Activated CD4-positive, alpha-beta memory T cell treated with anti-CD3 and anti-CD28 coated beads for 36 hours (primary cell): ENCODE results near the gene CHAD. TPM values are rescaled to one million over a fixed set of nuclear protein-coding genes. Genes with fewer than 3 reads are reported as not detected.

Source experiments
- CTCF ChIA-PET: fragments of 350-600 bp; sonication (Branson Sonifier 250); formaldehyde crosslinking; loops from one replicate; lab custom pipeline; 2021; ENCODE audit warnings: antibody characterized with exemption, inconsistent platforms; lab: Charles Lee
- POLR2A ChIA-PET: fragments of 350-600 bp; sonication (Branson Sonifier 250); formaldehyde crosslinking; loops from one replicate; lab custom pipeline; 2021; ENCODE audit warnings: antibody characterized with exemption; lab: Charles Lee
- DNase-seq: peaks from one replicate; pipeline ENCODE4 v3.0.0-alpha.2; 2020
- H3K27ac Mint-ChIP-seq: one replicate; pipeline ENCODE4 v1.8.0; 2021; ENCODE audit warnings: mixed read lengths
- H3K27me3 Mint-ChIP-seq: one replicate; pipeline ENCODE4 v1.8.0; 2021; ENCODE audit warnings: mixed read lengths
- H3K36me3 Mint-ChIP-seq: one replicate; pipeline ENCODE4 v1.8.0; 2021; ENCODE audit warnings: mixed read lengths
- H3K4me1 Mint-ChIP-seq: one replicate; pipeline ENCODE4 v1.8.0; 2021; ENCODE audit warnings: low read depth, mixed read lengths
- H3K4me3 Mint-ChIP-seq: one replicate; pipeline ENCODE4 v1.8.0; 2021; ENCODE audit warnings: mild to moderate bottlenecking, mixed read lengths
- H3K9me3 Mint-ChIP-seq: one replicate; pipeline ENCODE4 v1.8.0; 2021; ENCODE audit warnings: mixed read lengths
- intact Hi-C: fragments of 100-400 bp; cut with micrococcal nuclease; formaldehyde crosslinking; loops from one replicate; pipeline ENCODE4 v1.15.1; 2023
- total RNA-seq, 2 experiments: library from RNA; stranded (reverse); gene quantifications; one replicate each; pipeline ENCODE4 v1.2.3, GENCODE V29; 2021

Gene CHAD
- total RNA-seq, 2 experiments from 2014 or later = not detected

DNA sequence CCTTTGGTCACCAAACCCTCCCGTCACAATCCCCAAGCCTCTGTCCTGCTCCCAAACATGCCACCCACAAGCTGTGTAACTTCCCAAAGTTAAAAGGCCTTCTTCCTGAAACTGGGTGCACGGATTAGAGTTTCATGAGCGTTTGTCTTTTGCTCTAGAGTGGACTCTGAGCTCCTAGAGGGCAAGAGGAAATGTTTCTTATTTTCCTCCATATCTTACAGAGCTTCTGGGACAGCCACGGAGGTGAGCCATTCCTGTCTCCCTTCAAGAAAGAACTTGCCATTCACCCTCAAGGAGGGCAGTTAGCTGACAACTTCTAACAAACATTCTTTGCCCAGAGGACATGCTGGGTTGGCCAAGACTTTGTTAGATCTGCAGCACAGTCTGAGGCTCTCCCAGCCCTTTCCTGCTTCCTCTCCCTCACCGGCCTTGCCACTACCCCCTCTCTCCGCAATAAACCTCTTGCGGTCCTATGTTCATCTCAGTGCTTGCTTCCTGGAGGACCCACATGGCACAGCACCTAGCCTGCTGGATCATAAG is 37.0 kb upstream of the CHAD start:
- no peak for DNase-seq
- ChIA-PET CTCF (interaction anchor here (0.8 to 1.8 kb wide), 5 partner anchors 18 to 123 kb away, joined by 3 to 5 read pairs (median 4); partner anchors contain the start of genes LRRC59 and RSAD1), POLR2A (interaction anchor here (1.0 kb wide), 1 partner anchor 10 kb away, joined by 3 read pairs; no protein-coding TSS in a partner anchor)
- Mint-ChIP-seq H3K4me1 (peaks cover 30% of the 10 kb centered on the region), H3K36me3 (no peaks in the 10 kb centered on the region), H3K27me3 (no peaks in the 10 kb centered on the region), H3K9me3 (no peaks in the 10 kb centered on the region), H3K4me3 (no peak overlapping the region), H3K27ac (no peak overlapping the region)
- intact Hi-C loops = no loop called here

DNA sequence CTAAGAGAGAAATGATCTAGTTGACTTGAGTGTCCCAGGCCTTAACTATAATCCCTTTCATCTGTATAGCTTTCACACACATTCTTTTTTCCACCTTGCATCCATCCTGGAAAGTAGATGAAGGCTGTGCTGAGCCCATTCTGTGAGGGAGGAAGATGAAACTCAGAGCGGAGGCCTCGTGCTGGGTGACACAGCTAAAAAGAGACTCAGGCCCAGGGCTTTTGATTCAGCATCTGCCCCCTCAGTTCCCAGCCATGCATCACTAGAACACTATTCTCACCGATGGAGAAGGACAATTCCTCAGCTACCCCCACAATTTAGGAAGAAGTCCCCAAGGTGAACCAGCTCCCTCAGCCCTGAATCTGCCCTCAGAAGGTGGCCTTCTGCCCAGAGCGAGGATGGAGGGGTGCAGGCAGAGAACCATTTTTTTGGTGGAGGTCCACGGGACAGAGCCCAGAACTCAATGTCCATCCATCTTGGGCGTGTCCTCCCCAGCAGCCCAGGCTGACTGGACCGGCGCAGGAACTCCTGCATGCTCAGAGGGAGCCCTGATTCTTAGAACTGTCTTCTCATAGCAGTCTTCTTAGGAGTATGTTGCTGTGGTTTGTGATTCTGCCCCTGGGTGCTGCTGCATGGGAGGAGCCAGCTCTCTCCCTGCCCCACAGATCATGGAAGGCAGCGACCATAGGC is 33.8 kb upstream of the CHAD start:
- intact Hi-C loops = no loop called here
- Mint-ChIP-seq H3K36me3 (no peaks in the 10 kb centered on the region), H3K4me3 (no peak overlapping the region), H3K4me1 (peaks cover 12% of the 10 kb centered on the region), H3K27me3 (no peaks in the 10 kb centered on the region), H3K9me3 (no peaks in the 10 kb centered on the region), H3K27ac (no peak overlapping the region)
- POLR2A ChIA-PET = interaction anchor here (0.9 kb wide), 1 partner anchor 9 kb away, joined by 3 read pairs; no protein-coding TSS in a partner anchor
- CTCF ChIA-PET = interaction anchor here (0.9 to 4.6 kb wide), 7 partner anchors 14 to 39 kb away, joined by 3 to 30 read pairs (median 3); partner anchors contain the start of genes EPN3 and RSAD1
- DNase-seq = no peak

DNA sequence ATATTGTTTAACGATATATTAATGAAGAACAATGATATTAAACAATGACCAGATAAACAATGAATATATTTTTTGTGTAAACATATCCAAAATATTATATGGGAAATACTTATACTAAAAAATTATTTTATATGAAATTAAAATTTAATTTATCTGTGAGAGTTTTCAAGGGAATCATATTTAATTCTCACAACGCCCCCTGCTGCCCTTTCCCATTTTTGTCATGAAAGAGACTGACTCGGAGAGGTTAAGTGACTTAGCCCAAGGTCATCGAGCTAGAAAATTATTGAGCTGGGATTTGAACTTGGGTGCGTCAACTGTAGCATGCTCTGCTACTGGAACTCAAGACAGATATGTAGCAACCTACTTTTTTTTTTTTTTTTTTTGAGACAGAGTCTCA is 32.4 kb upstream of the CHAD start:
- H3K9me3 Mint-ChIP-seq = no peaks in the 10 kb centered on the region
- DNase-seq = peak; percentile 49
- H3K36me3 Mint-ChIP-seq = no peaks in the 10 kb centered on the region
- H3K27ac Mint-ChIP-seq = no peak overlapping the region
- intact Hi-C loops = no loop called here
- H3K27me3 Mint-ChIP-seq = peaks cover 2% of the 10 kb centered on the region
- no peak overlapping the region for H3K4me3 Mint-ChIP-seq
- POLR2A ChIA-PET = no interaction called here
- peaks cover 12% of the 10 kb centered on the region for H3K4me1 Mint-ChIP-seq
- CTCF ChIA-PET = interaction anchor here (0.7 to 4.6 kb wide), 14 partner anchors 8 to 301 kb away, joined by 3 to 30 read pairs (median 4); partner anchors contain the start of gene RSAD1

DNA sequence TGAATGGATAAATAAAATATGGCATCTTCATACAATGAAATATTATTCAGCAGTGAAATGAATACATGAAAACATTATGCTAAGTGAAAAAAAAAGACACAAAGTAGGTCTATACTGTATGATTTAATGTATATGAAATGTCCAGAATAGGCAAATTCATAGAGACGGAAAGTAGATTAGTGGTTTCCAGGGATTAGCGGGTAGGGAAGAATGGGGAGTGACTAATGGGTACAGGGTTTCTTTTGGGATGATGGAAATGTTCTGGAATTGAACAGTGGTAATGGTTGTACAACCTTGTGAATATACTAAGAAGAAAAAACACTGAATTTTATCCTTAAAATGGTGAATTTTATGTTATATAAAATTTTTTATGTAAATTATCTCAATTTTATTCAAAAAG is 31.0 kb upstream of the CHAD start:
- Mint-ChIP-seq H3K4me1 (peaks cover 10% of the 10 kb centered on the region), H3K9me3 (no peaks in the 10 kb centered on the region), H3K36me3 (no peaks in the 10 kb centered on the region), H3K27ac (no peak overlapping the region), H3K27me3 (peaks cover 2% of the 10 kb centered on the region), H3K4me3 (no peak overlapping the region)
- POLR2A ChIA-PET = no interaction called here
- intact Hi-C loops = no loop called here
- DNase-seq = no peak
- CTCF ChIA-PET = interaction anchor here (1.6 to 1.8 kb wide), 2 partner anchors 10 to 16 kb away, joined by 4 to 10 read pairs; no protein-coding TSS in a partner anchor

DNA sequence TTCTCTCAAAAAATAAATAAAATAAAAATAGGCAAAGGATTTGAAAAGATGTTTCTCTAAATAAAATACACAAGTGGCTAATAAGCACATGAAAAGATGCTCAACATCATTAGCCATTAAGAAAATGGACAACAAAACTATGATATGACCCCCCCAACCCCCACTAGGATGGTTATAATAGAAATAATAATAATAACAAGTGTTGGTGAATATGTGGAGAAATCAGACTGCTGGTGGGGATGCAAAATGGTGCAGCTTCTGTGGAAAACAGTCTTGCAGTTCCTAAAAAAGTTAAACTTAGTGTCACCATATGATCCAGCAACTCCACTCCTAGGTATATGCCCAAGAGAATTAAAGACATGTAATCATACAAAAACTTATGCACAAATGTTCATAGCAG is 30.6 kb upstream of the CHAD start:
- no peak for DNase-seq
- CTCF ChIA-PET = no interaction called here
- Mint-ChIP-seq H3K36me3 (no peaks in the 10 kb centered on the region), H3K9me3 (no peaks in the 10 kb centered on the region), H3K27me3 (peaks cover 2% of the 10 kb centered on the region), H3K27ac (no peak overlapping the region), H3K4me1 (peaks cover 6% of the 10 kb centered on the region), H3K4me3 (no peak overlapping the region)
- POLR2A ChIA-PET = no interaction called here
- intact Hi-C loops = no loop called here

DNA sequence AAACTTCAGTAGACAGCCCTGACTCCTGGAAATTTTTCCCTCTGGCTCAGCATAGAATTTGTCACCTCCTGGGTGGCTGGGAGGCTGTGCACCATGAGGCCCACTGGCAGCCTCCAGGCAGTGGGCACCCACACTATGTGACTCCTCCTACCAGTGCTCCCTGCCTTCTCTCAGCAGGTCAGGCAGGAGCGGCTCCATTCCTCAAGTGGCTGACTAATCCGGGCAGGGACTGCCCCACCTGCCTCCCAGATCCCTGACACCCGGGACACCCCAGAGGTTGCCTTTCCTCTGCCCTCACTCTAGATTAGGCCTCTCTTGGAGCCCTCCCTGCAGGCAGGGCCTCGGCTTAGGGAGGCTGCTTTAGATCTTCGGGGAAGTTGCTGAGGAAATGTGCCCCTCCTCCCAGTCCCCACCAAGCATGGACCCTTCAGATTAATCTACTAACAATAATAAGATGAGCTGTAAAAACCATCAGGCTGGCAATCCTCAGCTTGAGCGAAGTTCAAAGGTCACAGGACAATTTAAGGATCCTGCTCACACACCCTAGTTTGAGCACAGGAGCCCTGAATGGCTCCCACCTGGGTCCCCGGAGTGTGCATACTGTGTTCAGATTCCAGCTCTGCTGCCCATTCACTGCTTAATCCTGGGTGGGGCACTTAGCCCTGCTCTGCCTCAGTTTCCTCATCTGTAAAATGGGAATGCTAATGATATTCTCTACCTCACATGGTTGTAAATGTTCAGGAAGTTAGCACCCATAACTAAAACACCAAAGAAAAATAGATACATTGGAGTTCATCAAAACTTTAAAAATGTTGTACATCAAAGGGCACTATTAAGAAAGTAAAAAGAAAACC is 29.6 kb upstream of the CHAD start:
- intact Hi-C loops = no loop called here
- Mint-ChIP-seq H3K4me1 (no peaks in the 10 kb centered on the region), H3K36me3 (no peaks in the 10 kb centered on the region), H3K27ac (no peak overlapping the region), H3K9me3 (no peaks in the 10 kb centered on the region), H3K27me3 (peaks cover 2% of the 10 kb centered on the region), H3K4me3 (no peak overlapping the region)
- ChIA-PET POLR2A (no interaction called here), CTCF (interaction anchor here (1.4 kb wide), 1 partner anchor 14 kb away, joined by 3 read pairs; no protein-coding TSS in a partner anchor)
- no peak for DNase-seq

DNA sequence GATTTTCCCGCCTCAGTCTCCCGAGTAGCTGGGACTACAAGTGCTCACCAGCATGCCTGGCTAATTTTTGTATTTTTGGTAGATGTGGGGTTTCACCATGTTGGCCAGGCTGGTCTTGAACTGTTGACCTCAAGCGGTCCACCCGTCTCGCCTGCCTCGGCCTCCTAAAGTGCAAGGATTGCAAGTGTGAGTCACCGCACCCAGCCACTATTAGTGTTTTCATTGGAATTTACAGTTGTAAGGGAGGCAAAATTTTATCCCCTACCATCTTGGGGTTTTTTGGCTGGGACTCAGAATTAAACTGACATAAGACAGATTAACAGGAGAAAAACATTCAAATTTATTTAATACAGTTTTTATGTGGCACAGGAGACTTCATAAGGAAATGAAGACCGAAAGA is 27.2 kb upstream of the CHAD start:
- Mint-ChIP-seq H3K27me3 (peaks cover 2% of the 10 kb centered on the region), H3K9me3 (no peaks in the 10 kb centered on the region), H3K4me3 (no peak overlapping the region), H3K27ac (no peak overlapping the region), H3K4me1 (no peaks in the 10 kb centered on the region), H3K36me3 (no peaks in the 10 kb centered on the region)
- DNase-seq = no peak
- intact Hi-C loops = no loop called here
- ChIA-PET POLR2A (no interaction called here), CTCF (no interaction called here)

DNA sequence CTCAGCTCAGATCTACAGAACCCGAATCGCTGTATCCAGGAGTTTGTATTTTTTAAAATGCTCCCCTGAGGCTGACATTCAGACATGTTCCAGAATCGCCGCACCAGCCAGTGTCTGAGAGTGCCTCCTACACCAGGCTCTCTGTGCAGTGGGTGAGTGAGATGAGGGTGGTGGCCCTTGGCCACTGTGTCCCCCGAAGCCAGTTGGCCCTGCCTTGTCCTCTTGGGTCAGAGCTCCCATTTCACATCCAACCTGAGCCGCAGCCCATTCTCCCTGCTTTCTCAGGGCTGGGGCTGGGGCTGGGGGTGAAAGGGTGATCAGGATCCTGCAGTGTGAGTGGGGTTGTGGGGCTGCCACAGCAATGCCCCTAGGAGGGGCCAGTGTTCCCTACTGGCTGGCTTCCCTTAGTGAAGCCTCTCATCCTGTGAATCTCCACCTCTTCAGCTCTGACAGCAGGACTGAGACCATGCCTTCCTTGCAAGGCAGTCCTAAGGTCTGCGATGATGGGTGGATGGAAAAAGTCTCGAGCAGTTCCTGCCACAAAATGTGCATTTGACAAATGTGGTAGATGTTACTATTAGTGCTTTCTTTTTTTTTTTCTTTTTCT is 26.6 kb upstream of the CHAD start:
- no peak for DNase-seq
- ChIA-PET CTCF (no interaction called here), POLR2A (no interaction called here)
- Mint-ChIP-seq H3K27ac (no peak overlapping the region), H3K4me1 (no peaks in the 10 kb centered on the region), H3K36me3 (no peaks in the 10 kb centered on the region), H3K9me3 (no peaks in the 10 kb centered on the region), H3K4me3 (no peak overlapping the region), H3K27me3 (peaks cover 2% of the 10 kb centered on the region)
- intact Hi-C loops = no loop called here

DNA sequence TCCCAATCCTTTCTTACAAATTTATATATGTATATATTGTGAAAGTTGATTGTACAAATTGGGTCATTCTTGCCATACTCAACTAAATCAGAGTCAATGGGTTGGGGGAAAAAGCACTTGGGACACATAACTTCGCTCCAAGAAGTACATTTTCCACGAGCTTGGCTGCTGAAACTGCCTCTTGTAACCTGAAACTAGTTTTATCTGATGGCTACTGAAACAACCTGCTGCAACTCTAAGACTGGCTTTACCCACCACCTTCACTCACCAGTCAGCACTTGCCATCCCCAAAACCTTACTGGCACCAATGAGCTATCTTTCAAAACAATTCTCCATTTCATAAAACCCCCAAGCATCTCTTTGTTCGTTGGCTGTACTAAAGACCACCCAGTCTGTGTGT is 25.1 kb upstream of the CHAD start:
- no peaks in the 10 kb centered on the region for H3K4me1 Mint-ChIP-seq
- no peaks in the 10 kb centered on the region for H3K36me3 Mint-ChIP-seq
- POLR2A ChIA-PET = no interaction called here
- intact Hi-C loops = no loop called here
- peaks cover 2% of the 10 kb centered on the region for H3K27me3 Mint-ChIP-seq
- no peak for DNase-seq
- CTCF ChIA-PET = interaction anchor here (2.3 kb wide), 1 partner anchor 14 kb away, joined by 8 read pairs; no protein-coding TSS in a partner anchor
- H3K4me3 Mint-ChIP-seq = no peak overlapping the region
- no peaks in the 10 kb centered on the region for H3K9me3 Mint-ChIP-seq
- H3K27ac Mint-ChIP-seq = no peak overlapping the region

DNA sequence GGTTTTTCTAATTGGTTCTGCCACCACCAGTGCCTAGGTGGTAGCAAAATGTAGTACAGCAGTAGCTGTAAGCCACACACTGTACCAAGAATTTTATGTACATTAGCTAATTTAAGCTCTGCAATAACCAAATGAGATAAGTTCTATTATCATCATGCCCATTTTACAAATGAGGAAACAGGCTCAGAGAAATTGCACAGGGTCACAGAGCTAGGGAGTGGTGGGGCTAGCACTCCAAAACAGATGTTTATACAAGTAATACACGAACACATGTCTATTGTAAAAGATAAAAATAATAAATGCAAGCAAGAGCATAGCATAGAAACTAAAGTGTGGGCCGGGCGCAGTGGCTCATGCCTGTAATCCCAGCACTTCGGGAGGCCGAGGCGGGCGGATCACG is 23.5 kb upstream of the CHAD start:
- intact Hi-C loops = no loop called here
- Mint-ChIP-seq H3K36me3 (no peaks in the 10 kb centered on the region), H3K27me3 (peaks cover 2% of the 10 kb centered on the region), H3K4me1 (peaks cover 8% of the 10 kb centered on the region), H3K9me3 (no peaks in the 10 kb centered on the region), H3K4me3 (no peak overlapping the region), H3K27ac (no peak overlapping the region)
- no peak for DNase-seq
- ChIA-PET CTCF (interaction anchor here (0.7 to 2.3 kb wide), 2 partner anchors 9 to 13 kb away, joined by 4 to 8 read pairs; no protein-coding TSS in a partner anchor), POLR2A (no interaction called here)

DNA sequence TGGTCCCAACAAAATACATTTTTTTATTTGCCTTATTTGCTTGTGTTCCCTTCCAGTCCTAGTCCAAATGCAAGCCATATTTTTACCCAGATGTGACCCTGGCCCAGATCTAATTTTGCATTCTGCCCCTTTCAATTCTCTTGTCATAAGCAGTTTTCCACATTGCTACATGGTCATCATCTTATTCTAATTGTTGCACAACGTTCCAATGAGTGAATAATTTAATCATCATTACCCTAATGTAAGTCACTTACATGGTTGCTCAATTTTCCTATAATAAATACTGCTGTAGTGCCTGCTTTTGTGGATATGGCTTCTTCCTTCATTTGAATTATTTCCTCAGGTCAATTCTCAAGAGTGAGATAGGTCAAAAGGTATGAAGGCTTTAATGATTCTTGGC is 22.8 kb upstream of the CHAD start:
- CTCF ChIA-PET = no interaction called here
- peaks cover under 1% of the 10 kb centered on the region for H3K27me3 Mint-ChIP-seq
- POLR2A ChIA-PET = no interaction called here

More for the DNA sequence above, 22.8 kb upstream of the CHAD start:
- no peak overlapping the region for H3K4me3 Mint-ChIP-seq
- peaks cover 8% of the 10 kb centered on the region for H3K4me1 Mint-ChIP-seq
- H3K9me3 Mint-ChIP-seq = no peaks in the 10 kb centered on the region
- no peak overlapping the region for H3K27ac Mint-ChIP-seq
- no peaks in the 10 kb centered on the region for H3K36me3 Mint-ChIP-seq
- intact Hi-C loops = no loop called here
- DNase-seq = no peak
